HG03521 (cell line): ENCODE data around the gene CACNA2D3.

ENCODE experiments used
- ATAC-seq: cut with Tn5 transposase; IDR thresholded peaks from one replicate; pipeline ENCODE4 v1.9.1; 2021; ENCODE audit warnings: mild to moderate bottlenecking, moderate library complexity; ENCODE audit not compliant: unreplicated experiment

CACNA2D3 gene

GRCh38 chr3:54653456-54654195 is 531.3 kb downstream of the CACNA2D3 start:
- ATAC-seq, result no peak

GRCh38 chr3:54654776-54655175 is 532.4 kb downstream of the CACNA2D3 start:
- ATAC-seq, result no peak

- no peak for ATAC-seq
Measured at GRCh38 chr3:54659347-54659746, 537.0 kb downstream of the CACNA2D3 start.

DNA sequence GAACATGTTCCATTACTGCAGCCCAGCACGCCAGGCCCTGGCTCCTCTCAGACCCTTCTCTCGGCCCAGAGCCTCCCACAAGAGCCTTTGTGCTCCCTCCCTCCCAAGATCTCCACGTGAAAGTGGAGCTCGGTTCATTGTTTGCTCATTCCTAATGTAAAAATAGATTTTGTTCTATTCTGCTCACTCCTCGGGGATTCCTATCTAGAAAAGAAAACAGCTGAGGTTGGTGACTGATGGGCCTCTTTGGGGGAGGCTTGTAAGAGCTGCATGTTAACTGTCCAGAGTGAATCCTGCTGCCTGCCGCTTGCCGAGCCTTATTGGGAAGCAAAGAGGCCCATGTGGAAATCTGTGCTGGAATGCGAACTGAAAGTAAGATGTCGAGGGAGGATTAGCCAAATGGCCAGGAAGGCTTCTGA is 538.4 kb downstream of the CACNA2D3 start:
- no peak for ATAC-seq

DNA sequence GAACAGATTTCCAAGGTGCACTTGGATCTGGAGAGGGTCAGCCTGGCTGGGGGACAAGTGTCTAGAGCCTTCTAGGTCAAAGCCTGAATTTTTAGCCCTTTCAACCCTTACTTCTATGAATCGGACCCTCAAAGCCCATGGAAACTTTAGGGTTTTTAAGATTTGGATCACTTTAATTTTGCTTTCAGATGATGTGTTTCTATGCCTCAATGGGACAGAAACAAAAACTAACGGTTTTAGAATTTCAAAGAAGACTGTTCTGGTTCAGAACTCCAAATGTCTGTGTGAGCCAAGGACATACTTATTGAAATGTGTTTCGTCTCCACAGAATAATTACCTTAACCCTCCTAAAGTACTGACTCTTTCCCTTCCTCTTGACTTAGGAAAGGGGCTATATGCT is 538.8 kb downstream of the CACNA2D3 start:
- ATAC-seq, result no peak

GRCh38 chr3:54663501-54664011 is 541.2 kb downstream of the CACNA2D3 start:
- ATAC-seq, result no peak

GRCh38 chr3:54665016-54665600 is 542.8 kb downstream of the CACNA2D3 start:
- no peak for ATAC-seq

DNA sequence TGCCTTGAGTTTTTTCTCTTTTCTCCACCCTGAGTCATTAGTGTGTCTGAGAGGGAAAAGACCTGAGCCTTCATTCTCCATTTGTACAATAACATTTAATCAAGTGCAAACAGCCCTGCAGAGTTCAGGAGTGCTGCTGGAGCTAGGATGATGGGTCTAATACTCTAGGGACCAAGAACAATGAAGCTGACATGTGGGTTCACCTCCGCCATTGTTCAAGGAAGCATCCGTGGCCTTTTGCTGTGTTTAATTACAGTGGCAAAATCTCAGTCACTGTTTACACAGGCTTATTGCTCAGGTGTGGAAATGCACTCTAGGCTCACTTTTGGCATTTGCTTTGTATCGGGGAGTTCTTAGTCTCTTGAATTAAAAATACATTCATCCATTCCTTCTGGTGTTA is 545.9 kb downstream of the CACNA2D3 start:
- ATAC-seq, result no peak

DNA sequence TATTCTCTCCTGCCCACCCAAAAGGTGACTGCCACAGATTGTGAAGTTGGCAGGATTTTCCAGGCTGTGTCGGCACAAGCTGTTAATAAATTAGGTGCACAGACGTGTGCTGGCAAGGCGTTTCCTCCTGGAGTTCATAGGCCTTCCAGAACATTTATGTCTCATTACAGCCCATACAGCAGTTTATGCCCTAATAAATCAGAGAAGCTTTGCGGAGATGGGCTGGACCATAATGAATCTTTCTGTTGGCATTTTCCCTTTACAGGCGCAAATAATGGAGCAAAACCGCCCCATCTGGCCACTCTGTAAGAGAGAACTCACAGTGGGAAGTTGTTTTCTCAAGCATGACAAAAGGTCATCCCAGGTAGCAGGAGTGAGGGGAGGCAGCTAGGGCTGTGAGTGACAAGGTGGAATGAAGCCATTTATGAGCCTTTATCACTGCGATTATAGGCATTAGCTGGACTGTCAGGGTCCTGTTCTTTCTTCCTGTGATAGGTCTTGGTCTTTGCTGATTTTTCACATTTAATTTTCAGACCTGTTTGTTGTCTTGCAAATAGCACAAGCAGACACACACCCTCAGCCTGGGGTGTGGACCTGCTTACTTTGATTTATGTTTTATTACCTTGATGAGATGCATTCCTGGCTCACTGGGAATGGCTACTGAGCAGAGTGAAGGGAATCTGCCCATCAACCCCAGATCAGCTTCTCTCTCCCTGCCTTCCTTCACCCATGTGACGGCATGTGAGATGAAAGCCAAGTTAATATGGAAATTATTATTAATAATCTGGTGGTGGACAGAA is 548.0 kb downstream of the CACNA2D3 start:
- no peak for ATAC-seq

GRCh38 chr3:54671511-54671910 is 549.2 kb downstream of the CACNA2D3 start:
- ATAC-seq, result no peak

- ATAC-seq, result no peak
Measured at GRCh38 chr3:54676087-54676486, 553.7 kb downstream of the CACNA2D3 start.

- ATAC-seq, result no peak
Measured at GRCh38 chr3:54681706-54682105, 559.4 kb downstream of the CACNA2D3 start.

DNA sequence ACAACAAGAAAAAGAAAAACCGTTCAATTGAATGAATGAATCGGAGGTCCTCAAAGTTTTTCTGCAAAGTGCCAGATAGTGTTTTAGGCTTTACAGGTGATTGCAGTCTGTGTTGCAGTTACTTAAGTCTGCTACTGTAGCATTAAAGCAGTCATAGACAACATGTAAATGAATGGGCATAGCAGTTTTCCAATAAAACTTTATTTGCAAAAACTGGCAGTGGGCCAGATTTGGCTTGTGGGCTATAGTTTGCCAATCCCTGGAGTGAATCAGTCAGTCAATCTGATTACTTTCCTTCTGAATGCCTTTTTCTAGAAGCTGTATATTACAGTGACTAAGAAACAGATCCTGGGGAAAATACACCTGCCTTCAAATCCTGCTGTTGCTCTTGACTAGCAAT is 562.9 kb downstream of the CACNA2D3 start:
- ATAC-seq, result no peak

GRCh38 chr3:54691289-54691771 is 569.0 kb downstream of the CACNA2D3 start:
- no peak for ATAC-seq

DNA sequence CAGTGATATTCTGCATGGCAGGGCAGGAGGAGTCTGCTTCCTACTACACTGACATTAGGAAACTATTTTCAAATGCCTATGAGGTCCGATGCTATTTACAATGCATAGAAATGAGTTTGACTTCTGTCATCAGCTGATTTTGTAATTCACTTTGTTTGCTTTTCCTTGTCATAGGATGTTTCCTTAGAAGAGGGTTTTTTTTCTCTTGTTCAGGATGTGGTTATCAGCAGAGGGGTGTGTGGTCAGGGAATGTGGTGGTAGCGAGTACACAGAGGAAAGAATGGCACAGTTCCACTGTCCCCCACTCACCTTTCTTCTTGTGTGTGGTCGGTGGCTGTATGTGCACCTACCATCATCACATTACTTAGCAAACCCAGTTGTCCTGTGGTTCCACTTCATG is 574.0 kb downstream of the CACNA2D3 start:
- ATAC-seq, result no peak

GRCh38 chr3:54698054-54698453 is 575.7 kb downstream of the CACNA2D3 start:
- no peak for ATAC-seq

DNA sequence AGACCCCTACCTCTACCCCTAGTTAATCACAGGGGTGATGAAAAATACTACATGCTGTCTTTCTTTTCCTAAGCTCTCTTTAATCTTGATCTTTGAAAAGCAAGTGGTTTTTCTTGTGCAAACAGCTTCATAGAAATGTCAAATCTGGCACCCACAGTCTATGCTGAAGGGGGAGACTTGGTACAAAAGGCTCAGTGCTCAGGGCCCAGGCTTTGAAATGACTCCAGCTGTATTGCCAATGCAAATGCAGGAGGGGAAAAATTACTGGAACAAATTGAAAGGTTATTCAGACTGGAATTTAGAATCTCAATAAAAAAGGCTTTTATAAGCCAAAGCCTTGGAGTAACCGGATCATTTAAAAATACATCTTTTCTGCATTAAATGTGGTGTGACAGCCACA is 581.6 kb downstream of the CACNA2D3 start:
- no peak for ATAC-seq

DNA sequence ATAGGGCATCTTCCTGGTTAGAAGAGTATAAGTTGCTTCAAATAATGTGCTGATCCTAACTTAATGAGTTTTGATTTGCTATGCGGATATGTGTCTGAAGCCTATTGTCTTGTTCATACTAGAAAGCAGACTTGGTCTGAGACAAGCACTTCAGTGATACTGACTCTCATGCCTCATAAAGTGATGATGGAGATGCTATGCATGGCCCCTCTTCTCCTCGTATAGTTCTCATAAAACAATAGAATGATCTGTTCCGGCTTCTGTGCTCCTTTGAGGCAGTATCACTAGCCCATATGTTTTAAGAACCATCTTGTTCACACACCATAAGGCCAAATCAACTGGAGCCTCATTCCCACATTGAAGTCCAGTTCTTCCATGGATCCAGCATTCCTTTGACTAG is 583.4 kb downstream of the CACNA2D3 start:
- no peak for ATAC-seq

DNA sequence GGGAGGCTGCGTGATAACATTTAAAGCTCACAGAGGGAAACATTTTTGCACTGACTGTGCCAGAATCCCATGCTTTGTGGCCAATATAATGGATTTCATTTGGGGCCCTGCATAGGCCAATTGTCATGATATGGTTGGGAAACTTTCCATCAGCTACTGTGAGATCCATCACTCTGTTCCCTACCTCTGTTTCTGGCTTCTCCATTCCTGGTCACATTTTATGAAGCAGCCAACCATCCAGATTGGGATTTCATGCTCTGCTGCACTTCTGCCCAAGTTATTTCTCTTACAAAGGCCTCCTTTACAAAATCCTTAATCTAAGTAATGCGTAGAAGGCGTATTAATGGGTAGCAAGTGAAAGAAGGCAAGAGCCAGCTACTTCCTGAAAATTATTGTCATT is 584.4 kb downstream of the CACNA2D3 start:
- ATAC-seq, result no peak

GRCh38 chr3:54709785-54710184 is 587.4 kb downstream of the CACNA2D3 start:
- no peak for ATAC-seq

DNA sequence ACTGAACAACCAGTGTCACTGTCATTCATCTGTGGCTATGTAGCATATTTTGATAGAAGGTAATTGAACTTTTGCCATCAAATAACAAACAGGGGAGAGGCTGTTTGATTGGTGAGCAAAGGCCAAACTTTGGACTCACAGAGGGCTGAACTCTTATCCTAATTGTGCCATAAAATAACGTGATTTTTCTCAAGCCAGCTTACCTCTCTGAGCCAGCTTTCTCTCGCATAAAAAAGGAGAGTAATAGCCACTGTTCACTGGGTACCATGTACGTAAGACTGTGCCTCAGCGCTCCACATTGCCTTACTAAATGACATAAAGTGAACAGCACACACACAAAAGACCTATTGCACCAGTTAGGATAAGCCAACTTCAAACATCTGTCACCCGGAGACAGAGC is 588.6 kb downstream of the CACNA2D3 start:
- ATAC-seq, result no peak

- ATAC-seq, result no peak
Measured at GRCh38 chr3:54712539-54712938, 590.2 kb downstream of the CACNA2D3 start.
